Eye (tissue), 1 donor: Measurements from ENCODE around the gene ATP10B.

Experiments
- DNase-seq: peaks from one replicate; pipeline ENCODE4 v3.0.0-alpha.2; 2015

The ATP10B gene

DNA sequence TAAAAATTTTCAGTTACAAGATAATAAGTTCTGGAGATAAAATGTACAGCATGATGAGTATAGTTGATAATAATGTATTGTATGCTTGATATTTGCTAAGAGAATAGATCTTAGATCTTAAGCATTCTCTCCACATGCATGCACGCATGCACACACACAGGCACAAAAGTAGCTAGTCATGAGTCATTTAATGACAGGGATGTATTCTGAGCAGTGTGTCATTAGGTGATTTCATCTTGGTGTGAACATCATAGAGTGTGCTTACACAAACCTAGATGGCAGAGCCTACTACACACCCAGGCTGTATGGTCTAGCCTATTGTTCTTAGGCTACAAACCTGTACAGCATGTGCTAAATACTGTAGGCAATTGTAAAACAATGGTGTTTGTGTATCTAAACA, 306.2 kb downstream of the ATP10B start:
- DNase-seq: no peak

- no peak for DNase-seq
Observed at GRCh38 chr5:160543395-160543794, 308.6 kb downstream of the ATP10B start.

DNA sequence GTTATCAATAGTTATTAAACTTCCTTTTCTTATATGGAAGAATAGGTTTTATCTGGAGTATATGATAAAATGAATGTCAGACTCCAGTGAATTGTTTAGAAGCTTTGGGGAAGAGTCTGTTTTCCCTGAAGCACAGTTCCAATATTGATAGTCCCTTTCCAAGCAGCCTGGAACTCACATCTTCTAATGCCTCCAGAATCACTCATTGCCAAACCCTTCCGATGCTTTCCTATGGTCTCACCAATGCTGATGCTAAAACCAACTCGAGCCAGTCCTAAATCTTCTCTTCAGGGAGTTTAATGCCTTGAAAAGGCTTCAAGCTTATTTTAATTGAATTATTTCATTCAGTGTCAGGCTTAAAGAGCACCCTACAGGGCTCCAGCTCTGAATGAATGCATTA, 309.2 kb downstream of the ATP10B start:
- DNase-seq: no peak

DNA sequence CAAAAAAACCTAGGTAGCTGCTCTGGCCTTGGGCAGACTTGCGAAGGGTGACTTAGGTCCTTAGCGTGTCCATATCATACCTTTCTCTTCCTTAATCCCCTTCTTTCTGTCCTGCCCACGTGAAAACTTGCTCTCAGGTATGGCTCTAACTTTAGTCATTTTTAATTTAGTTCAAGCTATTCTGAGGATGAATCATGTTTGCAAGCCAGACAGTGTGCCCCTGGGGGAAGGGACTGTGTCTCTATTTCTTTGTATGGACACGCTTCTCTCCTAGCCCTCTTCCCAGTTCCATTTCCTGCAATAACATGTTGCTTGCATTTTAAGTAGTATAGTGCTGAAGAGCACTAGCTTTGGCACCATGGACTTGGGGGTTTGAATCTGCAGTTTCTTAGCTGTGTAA, 309.7 kb downstream of the ATP10B start:
- DNase-seq: no peak

- no peak for DNase-seq
Observed at GRCh38 chr5:160539431-160539830, 312.6 kb downstream of the ATP10B start.

DNA sequence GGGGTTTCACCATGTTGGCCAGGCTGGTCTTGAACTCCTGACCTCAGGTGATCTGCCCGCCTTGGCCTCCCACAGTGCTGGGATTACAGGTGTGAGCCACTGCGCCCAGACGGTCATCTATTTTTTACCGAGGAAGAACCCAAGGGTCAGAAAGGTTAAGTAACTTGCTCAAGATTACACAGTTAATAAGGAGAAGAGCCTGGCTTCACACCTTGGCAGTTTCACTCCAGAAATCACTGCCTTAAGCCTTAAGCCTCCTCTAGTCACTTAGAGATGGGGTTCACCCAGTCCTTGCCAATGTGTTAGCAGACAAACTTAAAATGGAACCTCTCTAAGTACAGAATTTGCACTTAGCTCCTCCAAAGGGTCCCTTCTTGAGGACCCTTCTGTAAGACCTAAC, 314.1 kb downstream of the ATP10B start:
- DNase-seq: no peak

DNA sequence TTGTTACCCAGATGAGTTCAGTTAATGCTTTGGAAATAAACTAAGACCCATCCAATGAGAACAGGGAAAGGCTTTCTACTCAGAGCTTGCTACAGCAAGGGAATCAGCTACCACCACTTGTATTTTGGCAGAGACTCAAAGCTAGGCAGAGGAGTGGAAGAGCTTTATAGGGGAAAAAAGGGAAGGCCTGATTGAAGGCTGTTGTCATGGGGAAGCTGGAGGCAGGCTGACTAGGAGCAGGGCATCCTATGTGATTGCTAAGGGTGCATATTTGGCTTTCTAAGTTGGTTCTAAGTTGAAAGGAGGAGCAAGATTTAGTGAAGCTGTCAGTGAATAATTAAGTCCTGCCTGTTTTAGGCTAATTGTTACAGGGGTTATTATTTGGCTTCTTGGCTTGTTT, 314.9 kb downstream of the ATP10B start:
- no peak for DNase-seq

DNA sequence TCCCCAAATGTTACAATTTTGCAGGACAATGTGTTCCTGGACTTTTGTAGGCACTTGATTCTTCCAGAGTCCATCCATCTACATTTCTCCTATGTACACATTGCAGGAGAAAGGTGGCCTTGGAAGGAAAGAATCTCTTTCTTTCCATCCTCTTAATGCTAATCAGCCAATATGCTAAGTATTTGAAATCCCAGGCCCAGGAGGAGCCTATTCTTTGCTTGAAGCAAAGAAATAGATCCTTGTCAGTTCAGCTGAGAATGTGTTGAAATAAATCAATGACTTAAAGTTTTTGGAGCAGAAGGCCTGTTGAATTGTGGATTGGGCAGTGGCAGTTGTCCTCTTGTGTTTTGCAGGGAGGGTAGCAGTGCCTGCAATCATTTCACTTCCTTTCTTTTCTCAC, 317.1 kb downstream of the ATP10B start:
- DNase-seq: no peak

DNA sequence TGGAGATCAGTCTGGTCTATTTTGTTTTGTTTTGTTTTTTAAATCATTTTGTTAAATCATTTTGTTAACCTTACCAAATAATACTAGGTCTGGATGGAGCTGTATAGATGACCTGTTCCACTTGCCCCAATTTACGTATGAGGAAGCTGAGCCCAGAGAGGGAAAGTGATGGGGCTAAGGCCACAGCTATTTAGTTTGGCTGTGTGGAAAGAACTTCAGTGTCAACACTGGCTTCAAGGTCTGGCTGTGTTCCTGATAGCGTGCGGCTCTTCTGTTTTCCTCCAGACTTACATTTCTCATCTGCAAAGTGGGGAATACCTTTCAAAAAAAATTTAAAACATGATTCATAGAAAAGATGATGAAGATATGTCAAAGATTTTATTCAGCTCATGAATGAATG, 317.9 kb downstream of the ATP10B start:
- DNase-seq: no peak

DNA sequence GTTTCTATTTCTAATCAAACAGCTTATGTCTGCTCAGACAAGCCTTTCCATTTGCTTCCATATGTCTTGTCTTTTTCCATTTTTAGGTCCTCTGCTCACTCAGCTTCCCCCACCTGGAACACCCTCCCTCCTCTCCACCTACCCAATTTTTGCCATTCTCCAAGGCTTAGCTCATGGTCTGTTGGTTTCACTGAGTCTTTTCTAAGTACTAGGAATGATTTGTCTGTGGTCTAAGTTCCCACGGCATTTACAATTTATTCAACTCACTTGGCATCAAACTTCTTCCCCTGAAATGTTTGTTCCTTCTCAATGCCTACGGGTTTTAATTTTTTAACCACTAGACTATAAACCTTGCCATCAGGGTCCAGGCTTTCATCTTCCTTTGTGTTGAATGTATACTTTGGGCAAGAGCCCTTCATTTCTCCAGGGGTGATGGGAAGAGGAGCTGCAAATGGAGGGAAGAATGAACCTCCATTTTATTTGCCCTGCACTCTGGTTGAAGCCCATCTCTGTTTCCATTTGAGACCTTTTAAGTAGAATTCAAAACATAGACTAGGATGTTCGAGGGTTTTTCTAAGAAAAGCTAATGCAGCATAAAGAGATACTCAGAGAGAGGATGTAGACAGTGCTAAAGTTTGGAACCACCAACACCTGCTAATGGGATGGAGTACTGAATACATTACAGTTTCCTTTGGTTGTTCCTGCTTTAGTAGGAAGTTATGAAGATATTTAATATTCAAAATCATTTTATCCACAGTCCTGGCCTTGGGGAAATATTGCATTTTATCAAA, 326.3 kb downstream of the ATP10B start:
- DNase-seq: no peak

DNA sequence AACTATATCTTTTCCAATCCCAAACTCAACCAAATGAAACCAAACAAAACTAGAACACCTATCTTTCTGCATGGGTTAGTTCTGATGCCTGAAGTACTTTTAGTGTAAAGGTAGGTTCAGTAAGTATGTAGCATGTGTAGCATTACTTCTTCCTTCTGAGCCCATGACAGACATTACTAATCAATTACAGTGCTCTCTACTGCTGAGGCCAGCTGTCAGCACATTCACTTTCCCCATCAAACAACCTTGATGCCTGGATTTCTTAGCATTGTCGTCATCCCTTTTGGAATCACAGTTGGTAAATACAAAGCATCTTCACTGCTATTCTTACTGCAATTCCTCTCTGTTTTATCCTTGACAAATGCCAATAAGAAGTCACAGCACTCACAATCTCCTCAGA, 327.2 kb downstream of the ATP10B start:
- no peak for DNase-seq

DNA sequence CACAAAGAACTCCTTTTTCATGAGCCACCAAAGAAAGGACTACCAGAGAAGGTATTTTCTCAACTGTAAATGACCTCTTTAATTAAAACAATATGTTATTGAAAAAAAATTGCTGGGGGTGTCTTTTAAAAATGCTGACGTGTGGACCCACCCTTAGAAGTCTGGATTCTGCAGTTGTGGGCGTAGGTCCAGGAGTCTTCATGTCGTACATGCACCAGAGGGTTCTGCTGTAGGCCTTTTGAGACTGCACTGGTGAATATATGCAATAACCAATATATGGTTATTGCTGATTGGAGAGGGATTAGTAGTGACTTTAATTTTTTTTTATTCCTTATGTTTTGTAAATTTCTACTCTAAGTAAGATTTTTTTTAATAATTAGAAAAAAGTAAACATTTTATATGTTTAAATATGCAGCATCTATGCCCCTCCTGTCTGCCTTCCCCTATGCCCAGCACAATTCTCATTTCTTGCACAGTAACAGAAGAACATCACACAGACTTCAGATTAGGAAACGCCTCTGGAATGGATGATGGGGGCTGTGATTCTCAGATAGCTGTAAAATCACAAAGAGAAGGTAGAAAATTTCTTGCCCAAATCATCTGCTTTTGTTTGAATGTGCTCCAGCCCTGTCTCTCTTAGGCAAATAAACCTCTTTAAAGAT, 328.4 kb downstream of the ATP10B start:
- DNase-seq: no peak

GRCh38 chr5:160521392-160521663, 330.7 kb downstream of the ATP10B start:
- no peak for DNase-seq

GRCh38 chr5:160520609-160521391, 331.2 kb downstream of the ATP10B start:
- DNase-seq: peak; percentile 26

- peak; percentile 48 for DNase-seq
Observed at GRCh38 chr5:160516696-160517530, 335.1 kb downstream of the ATP10B start.

DNA sequence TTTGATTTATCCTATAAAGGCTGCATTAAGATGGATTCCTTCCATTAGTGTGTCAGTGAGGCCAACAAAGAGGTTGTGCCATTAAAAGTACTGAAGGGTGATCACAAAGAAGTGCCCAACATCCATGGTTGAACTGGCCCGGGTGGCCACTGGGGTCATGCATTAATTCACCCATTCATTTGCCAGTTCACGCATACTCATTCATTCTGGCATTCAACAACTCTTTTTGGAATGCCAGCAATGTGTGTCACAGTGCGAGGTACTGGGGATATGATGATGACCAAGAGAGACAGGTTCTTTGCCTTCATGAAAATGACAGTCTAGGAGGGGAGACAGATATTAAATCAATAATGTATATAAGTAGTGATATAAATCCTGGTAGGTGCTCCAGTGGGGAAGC, 337.1 kb downstream of the ATP10B start:
- DNase-seq: no peak

GRCh38 chr5:160514191-160514590, 337.8 kb downstream of the ATP10B start:
- DNase-seq: no peak

- no peak for DNase-seq
Observed at GRCh38 chr5:160513485-160513884, 338.5 kb downstream of the ATP10B start.
